ENCODE measurements around the gene NCOA1. TPM values are rescaled to one million over a fixed set of nuclear protein-coding genes. Genes with fewer than 3 reads are reported as not detected.

NCOA1 gene
- polyA plus RNA-seq, 1 of the 3 experiments (the other 2 are of a cell fraction), result 10.7 TPM

GRCh38 chr2:24449344-24449743, 41.7 kb upstream of the NCOA1 start:
- Histone ChIP-seq H3K9me3 (peaks cover 8% of the 10 kb centered on the region), H3K4me3 (ENCODE audit: low read depth in 2 of 2, low read length in 1 of 2) (no peak overlapping the region), H2AFZ (ENCODE audit: low read depth) (no peak overlapping the region), H4K20me1 (ENCODE audit: insufficient read depth) (no peaks in the 10 kb centered on the region), H3K9ac (no peak overlapping the region), H3K4me1 (ENCODE audit: control insufficient read depth in 1 of 2, insufficient read depth in 2 of 2, low read depth in 1 of 2, low read length in 1 of 2) (peaks cover 0 to 3% of the 10 kb centered on the region in 2 experiments; a peak in 2 of 4 replicates), H3K27me3 (ENCODE audit: insufficient read depth) (no peaks in the 10 kb centered on the region), H3K36me3 (replicated peaks in 1 of 2; ENCODE audit: control insufficient read depth in 1 of 2, insufficient read depth in 2 of 2, low read length in 1 of 2) (no peaks in the 10 kb centered on the region), H3K27ac (ENCODE audit: low read depth in 2 of 2, low read length in 1 of 2) (no peak overlapping the region), H3K79me2 (ENCODE audit: insufficient read depth) (no peaks in the 10 kb centered on the region), H3K9me2 (no peaks in the 10 kb centered on the region), H3F3A (replicated peaks; ENCODE audit: insufficient read depth) (no peaks in the 10 kb centered on the region), H3K4me2 (no peak overlapping the region)
- ChIA-PET CTCF (no interaction called here), POLR2A (no interaction called here)
- 8% methylated on average over 1 of the region's 1 CpG for WGBS (ENCODE audit: low lambda C conversion rate)
- DNase-seq, result no peak
- TF ChIP-seq RAD21 (IDR thresholded peaks at IDR 0.05; ENCODE audit: low read length) (no peak), NRF1 (IDR thresholded peaks at IDR 0.05; ENCODE audit: low read depth, low read length) (no peak), RXRA (IDR thresholded peaks at IDR 0.05; ENCODE audit: borderline replicate concordance, low read depth) (no peak)

DNA sequence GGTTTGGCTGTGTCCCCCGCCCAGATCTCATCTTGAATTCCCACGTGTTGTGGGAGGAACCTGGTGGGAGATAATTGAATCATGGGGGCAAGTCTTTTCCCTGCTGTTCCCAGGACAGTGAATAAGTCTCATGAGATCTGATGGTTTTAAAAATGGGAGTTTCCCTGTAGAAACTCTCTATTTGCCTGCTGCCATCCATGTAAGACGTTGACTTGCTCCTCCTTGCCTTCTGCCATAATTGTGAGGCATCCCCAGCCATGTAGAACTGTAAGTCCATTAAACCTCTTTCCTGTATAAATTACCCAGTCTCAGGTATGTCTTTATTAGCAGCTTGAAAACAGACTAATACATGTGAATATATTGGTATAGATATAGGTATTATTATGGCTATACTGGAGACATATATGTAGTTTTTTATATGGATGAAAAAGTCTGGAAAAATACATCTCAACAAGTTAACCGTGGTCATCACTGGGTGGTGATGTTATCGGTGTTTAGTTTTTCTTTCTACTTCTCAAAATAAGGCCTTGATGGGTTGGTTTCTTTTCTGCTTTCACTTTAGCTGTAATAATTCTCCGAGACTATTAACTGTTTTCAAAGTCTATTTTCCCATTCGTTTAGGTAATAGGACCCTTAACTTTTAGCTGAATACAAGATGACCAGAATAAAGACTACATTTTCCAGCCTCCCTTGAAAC, 39.1 kb upstream of the NCOA1 start:
- POLR2A ChIA-PET, result no interaction called here
- 71% methylated on average over 7 of the region's 7 CpGs for WGBS (ENCODE audit: low lambda C conversion rate)
- no peaks in the 10 kb centered on the region for H3K9me2 ChIP-seq
- no peak overlapping the region for H3K27ac ChIP-seq (ENCODE audit: low read depth in 2 of 2, low read length in 1 of 2)
- H3K4me2 ChIP-seq, result no peak overlapping the region
- no peak overlapping the region for H3K4me3 ChIP-seq (ENCODE audit: low read depth in 2 of 2, low read length in 1 of 2)
- CTCF ChIA-PET, result interaction anchor here (0.9 to 1.3 kb wide), 2 partner anchors 13 to 16 kb away, joined by 3 read pairs; no protein-coding TSS in a partner anchor
- H2AFZ ChIP-seq (ENCODE audit: low read depth), result no peak overlapping the region
- peaks cover 0 to 3% of the 10 kb centered on the region in 2 experiments; a peak in 2 of 4 replicates for H3K4me1 ChIP-seq (ENCODE audit: control insufficient read depth in 1 of 2, insufficient read depth in 2 of 2, low read depth in 1 of 2, low read length in 1 of 2)
- H3K27me3 ChIP-seq (ENCODE audit: insufficient read depth), result no peaks in the 10 kb centered on the region
- TF ChIP-seq JUND (IDR thresholded peaks at IDR 0.05) (no peak), NRF1 (IDR thresholded peaks at IDR 0.05; ENCODE audit: low read depth, low read length) (no peak), FOXM1 (IDR thresholded peaks at IDR 0.05; ENCODE audit: low read depth) (no peak), YY1 (IDR thresholded peaks at IDR 0.05; ENCODE audit: low read depth) (no peak)
- TF ChIP-seq, protein P1, sequence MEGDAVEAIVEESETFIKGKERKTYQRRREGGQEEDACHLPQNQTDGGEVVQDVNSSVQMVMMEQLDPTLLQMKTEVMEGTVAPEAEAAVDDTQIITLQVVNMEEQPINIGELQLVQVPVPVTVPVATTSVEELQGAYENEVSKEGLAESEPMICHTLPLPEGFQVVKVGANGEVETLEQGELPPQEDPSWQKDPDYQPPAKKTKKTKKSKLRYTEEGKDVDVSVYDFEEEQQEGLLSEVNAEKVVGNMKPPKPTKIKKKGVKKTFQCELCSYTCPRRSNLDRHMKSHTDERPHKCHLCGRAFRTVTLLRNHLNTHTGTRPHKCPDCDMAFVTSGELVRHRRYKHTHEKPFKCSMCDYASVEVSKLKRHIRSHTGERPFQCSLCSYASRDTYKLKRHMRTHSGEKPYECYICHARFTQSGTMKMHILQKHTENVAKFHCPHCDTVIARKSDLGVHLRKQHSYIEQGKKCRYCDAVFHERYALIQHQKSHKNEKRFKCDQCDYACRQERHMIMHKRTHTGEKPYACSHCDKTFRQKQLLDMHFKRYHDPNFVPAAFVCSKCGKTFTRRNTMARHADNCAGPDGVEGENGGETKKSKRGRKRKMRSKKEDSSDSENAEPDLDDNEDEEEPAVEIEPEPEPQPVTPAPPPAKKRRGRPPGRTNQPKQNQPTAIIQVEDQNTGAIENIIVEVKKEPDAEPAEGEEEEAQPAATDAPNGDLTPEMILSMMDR (IDR thresholded peaks at IDR 0.05), result no peak
- no peak for DNase-seq
- H3K9me3 ChIP-seq, result peaks cover 8% of the 10 kb centered on the region; the same call in 1 of the 2 replicates
- no peaks in the 10 kb centered on the region for H4K20me1 ChIP-seq (ENCODE audit: insufficient read depth)
- no peaks in the 10 kb centered on the region for H3K79me2 ChIP-seq (ENCODE audit: insufficient read depth)
- H3K36me3 ChIP-seq (replicated peaks in 1 of 2; ENCODE audit: control insufficient read depth in 1 of 2, insufficient read depth in 2 of 2, low read length in 1 of 2), result no peaks in the 10 kb centered on the region
- H3F3A ChIP-seq (replicated peaks; ENCODE audit: insufficient read depth), result no peaks in the 10 kb centered on the region
- H3K9ac ChIP-seq, result no peak overlapping the region

- H3K4me2 ChIP-seq, result no peak overlapping the region
- no peaks in the 10 kb centered on the region for H3K79me2 ChIP-seq (ENCODE audit: insufficient read depth)
- no peaks in the 10 kb centered on the region for H3K9me2 ChIP-seq
- peaks cover 0 to 3% of the 10 kb centered on the region in 2 experiments; a peak in 2 of 4 replicates for H3K4me1 ChIP-seq (ENCODE audit: control insufficient read depth in 1 of 2, insufficient read depth in 2 of 2, low read depth in 1 of 2, low read length in 1 of 2)
- no peaks in the 10 kb centered on the region for H3K36me3 ChIP-seq (replicated peaks in 1 of 2; ENCODE audit: control insufficient read depth in 1 of 2, insufficient read depth in 2 of 2, low read length in 1 of 2)
- no peaks in the 10 kb centered on the region for H3K27me3 ChIP-seq (ENCODE audit: insufficient read depth)
- no peaks in the 10 kb centered on the region for H4K20me1 ChIP-seq (ENCODE audit: insufficient read depth)
- WGBS (ENCODE audit: low lambda C conversion rate), result 86% methylated on average over 4 of the region's 4 CpGs
- DNase-seq, result no peak
- no peaks in the 10 kb centered on the region for H3F3A ChIP-seq (replicated peaks; ENCODE audit: insufficient read depth)
- CTCF ChIA-PET, result interaction anchor here (0.7 to 1.3 kb wide), 4 partner anchors 14 to 154 kb away, joined by 3 read pairs; no protein-coding TSS in a partner anchor
- H3K27ac ChIP-seq (ENCODE audit: low read depth in 2 of 2, low read length in 1 of 2), result no peak overlapping the region
- POLR2A ChIA-PET, result no interaction called here
- no peak overlapping the region for H3K9ac ChIP-seq
- no peak overlapping the region for H3K4me3 ChIP-seq (ENCODE audit: low read depth in 2 of 2, low read length in 1 of 2)
- no peak overlapping the region for H2AFZ ChIP-seq (ENCODE audit: low read depth)
- TF ChIP-seq ELF1 (IDR thresholded peaks at IDR 0.05), result no peak
- H3K9me3 ChIP-seq, result peaks cover 8% of the 10 kb centered on the region; the same call in 1 of the 2 replicates
Measured at GRCh38 chr2:24452502-24452885, 38.6 kb upstream of the NCOA1 start.
